ENCODE data around the gene PTPN1.

- TF ChIP-seq EZH2phosphoT487 (IDR thresholded peaks at IDR 0.05; ENCODE audit: unreplicated experiment) (no peak), CTCF (conservative IDR thresholded peaks at IDR 0.05; ENCODE audit: low read depth in 2 of 2) (no peak), EZH2 (IDR thresholded peaks at IDR 0.05; ENCODE audit: low read depth, unreplicated experiment) (no peak), POLR2AphosphoS5 (IDR thresholded peaks at IDR 0.05; ENCODE audit: low read depth) (no peak), REST (IDR thresholded peaks at IDR 0.05; ENCODE audit: unreplicated experiment) (no peak), JUNB (IDR thresholded peaks at IDR 0.05; ENCODE audit: unreplicated experiment) (no peak)
These were observed 36.6 kb downstream of the PTPN1 start for GRCh38 chr20:50546729-50547314.

Measured in GM23338 (cell line).